ENCODE data around the gene UBL3.

UBL3 gene

GRCh38 chr13:29882076-29882475 is 31.7 kb upstream of the UBL3 start:
- H3K27ac ChIP-seq (ENCODE audit: extremely low read depth, low read depth, low read length): no peak overlapping the region
- CTCF ChIA-PET: interaction anchor here (0.7 to 1.1 kb wide), 3 partner anchors 9 to 126 kb away, joined by 3 to 4 read pairs (median 3); no protein-coding TSS in a partner anchor
- no peaks in the 10 kb centered on the region for H3K9me3 ChIP-seq (ENCODE audit: control insufficient read depth, insufficient read depth, low read depth, low read length)
- H3K4me1 ChIP-seq (ENCODE audit: control insufficient read depth, insufficient read depth, low read length): no peaks in the 10 kb centered on the region
- TF ChIP-seq GLI4 (tag by site-specific recombination; IDR thresholded peaks at IDR 0.05) (no peak), ZNF571 (tag by site-specific recombination; IDR thresholded peaks at IDR 0.05) (no peak), ZNF324 (tag by site-specific recombination; IDR thresholded peaks at IDR 0.05) (no peak), ZNF391 (tag by site-specific recombination; IDR thresholded peaks at IDR 0.05; ENCODE audit: borderline replicate concordance, low read depth) (no peak), ZNF221 (tag by site-specific recombination; IDR thresholded peaks at IDR 0.05; ENCODE audit: borderline replicate concordance) (no peak), GLIS2 (tag by site-specific recombination; IDR thresholded peaks at IDR 0.05) (no peak), SP7 (tag by site-specific recombination; IDR thresholded peaks at IDR 0.05) (no peak), ZNF585B (tag by site-specific recombination; IDR thresholded peaks at IDR 0.05) (no peak), ZNF677 (tag by site-specific recombination; IDR thresholded peaks at IDR 0.05) (no peak), ZNF292 (tag by site-specific recombination; IDR thresholded peaks at IDR 0.05; ENCODE audit: borderline replicate concordance, low read depth) (no peak), ZFP69B (tag by site-specific recombination; IDR thresholded peaks at IDR 0.05) (no peak)
- POLR2A ChIA-PET: no interaction called here
- H3K36me3 ChIP-seq (ENCODE audit: control insufficient read depth in 2 of 2, insufficient read depth in 1 of 2, low read length in 2 of 2): no peaks in the 10 kb centered on the region
- H3K4me3 ChIP-seq (ENCODE audit: low read depth, low read length): no peak overlapping the region

DNA sequence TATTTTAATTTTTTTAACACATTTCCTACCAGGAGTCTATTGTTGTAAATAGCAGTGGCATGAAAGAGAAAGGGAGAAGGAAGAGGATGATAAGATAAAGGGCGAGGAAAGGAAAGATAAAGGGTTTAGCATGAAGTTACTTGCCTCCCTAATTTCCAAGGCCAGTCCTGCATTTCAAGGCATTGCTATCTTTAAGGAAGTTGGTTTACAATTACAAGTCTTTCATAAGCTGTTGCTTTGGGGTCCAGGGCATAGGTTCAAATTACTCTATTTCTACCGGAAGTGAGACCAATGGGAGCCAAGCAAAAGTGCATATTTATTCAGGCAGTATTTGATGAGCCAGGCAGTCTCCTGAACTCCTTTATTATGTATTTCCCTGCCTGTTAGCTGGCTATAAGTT is 27.7 kb upstream of the UBL3 start:
- Histone ChIP-seq H3K4me3 (ENCODE audit: low read depth, low read length) (no peak overlapping the region), H3K27ac (ENCODE audit: extremely low read depth, low read depth, low read length) (no peak overlapping the region), H3K9me3 (ENCODE audit: control insufficient read depth, insufficient read depth, low read depth, low read length) (no peaks in the 10 kb centered on the region), H3K36me3 (ENCODE audit: control insufficient read depth in 2 of 2, insufficient read depth in 1 of 2, low read length in 2 of 2) (no peaks in the 10 kb centered on the region), H3K4me1 (ENCODE audit: control insufficient read depth, insufficient read depth, low read length) (no peaks in the 10 kb centered on the region)
- TF ChIP-seq PRDM1 (tag by site-specific recombination; IDR thresholded peaks at IDR 0.05): peak; percentile 24; the same call in 1 of the 2 replicates
- no peak for TF ChIP-seq ZNF24 (tag by site-specific recombination; IDR thresholded peaks at IDR 0.05)
- no peak for TF ChIP-seq ZNF350 (tag by site-specific recombination; IDR thresholded peaks at IDR 0.05)
- no peak for TF ChIP-seq KLF1 (tag by site-specific recombination; IDR thresholded peaks at IDR 0.05)
- no peak for TF ChIP-seq ZNF48 (tag by site-specific recombination; IDR thresholded peaks at IDR 0.05)
- no peak for TF ChIP-seq ZNF138 (tag by site-specific recombination; IDR thresholded peaks at IDR 0.05; ENCODE audit: borderline replicate concordance)
- ChIA-PET POLR2A (interaction anchor here (1.4 kb wide), 1 partner anchor 45 kb away, joined by 3 read pairs; no protein-coding TSS in a partner anchor), CTCF (no interaction called here)

DNA sequence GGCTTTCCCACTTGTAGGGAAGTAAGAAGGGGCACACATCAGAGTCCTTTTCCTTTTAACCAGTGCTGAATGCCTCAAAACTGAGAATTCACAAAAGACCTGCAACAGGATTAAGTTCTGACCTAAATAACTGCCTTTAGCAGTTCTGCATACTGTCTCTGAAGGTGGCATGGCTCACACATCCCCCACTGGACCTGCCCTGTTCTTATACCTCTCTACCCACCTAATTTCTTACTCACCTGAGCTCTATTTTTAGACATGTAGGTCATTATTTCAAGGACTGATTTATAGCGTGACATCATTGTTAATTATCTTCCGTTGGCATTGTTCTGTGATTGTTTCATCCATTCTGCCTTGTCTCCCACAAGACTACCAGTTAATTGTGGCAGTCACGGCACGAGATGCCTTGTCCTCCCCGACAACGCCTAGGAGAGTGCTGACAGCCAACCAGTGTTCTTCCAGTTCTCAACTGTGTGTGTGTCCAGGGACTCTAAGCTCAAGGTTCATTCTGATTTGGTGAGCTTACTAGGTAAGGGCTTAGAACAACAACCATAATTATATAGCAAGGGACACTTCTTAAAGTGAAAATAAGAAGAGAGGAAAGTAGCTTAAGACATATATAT is 27.1 kb upstream of the UBL3 start:
- TF ChIP-seq ZNF2 (tag by site-specific recombination; IDR thresholded peaks at IDR 0.05): no peak
- TF ChIP-seq ZNF792 (tag by site-specific recombination; IDR thresholded peaks at IDR 0.05): no peak
- TF ChIP-seq ZNF132 (tag by site-specific recombination; IDR thresholded peaks at IDR 0.05; ENCODE audit: borderline replicate concordance): no peak
- no peak for TF ChIP-seq ZNF112 (tag by site-specific recombination; IDR thresholded peaks at IDR 0.05)
- TF ChIP-seq ZNF202 (tag by site-specific recombination; IDR thresholded peaks at IDR 0.05; ENCODE audit: borderline replicate concordance): no peak
- TF ChIP-seq, protein P1, sequence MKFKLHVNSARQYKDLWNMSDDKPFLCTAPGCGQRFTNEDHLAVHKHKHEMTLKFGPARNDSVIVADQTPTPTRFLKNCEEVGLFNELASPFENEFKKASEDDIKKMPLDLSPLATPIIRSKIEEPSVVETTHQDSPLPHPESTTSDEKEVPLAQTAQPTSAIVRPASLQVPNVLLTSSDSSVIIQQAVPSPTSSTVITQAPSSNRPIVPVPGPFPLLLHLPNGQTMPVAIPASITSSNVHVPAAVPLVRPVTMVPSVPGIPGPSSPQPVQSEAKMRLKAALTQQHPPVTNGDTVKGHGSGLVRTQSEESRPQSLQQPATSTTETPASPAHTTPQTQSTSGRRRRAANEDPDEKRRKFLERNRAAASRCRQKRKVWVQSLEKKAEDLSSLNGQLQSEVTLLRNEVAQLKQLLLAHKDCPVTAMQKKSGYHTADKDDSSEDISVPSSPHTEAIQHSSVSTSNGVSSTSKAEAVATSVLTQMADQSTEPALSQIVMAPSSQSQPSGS (tag by site-specific recombination; IDR thresholded peaks at IDR 0.05; ENCODE audit: low read depth): 0 out of 2 replicates have a peak, but pooled peaks have one; percentile 28
- no peak for TF ChIP-seq KLF9 (tag by site-specific recombination; IDR thresholded peaks at IDR 0.05; ENCODE audit: low read depth)
- TF ChIP-seq ZNF624 (tag by site-specific recombination; IDR thresholded peaks at IDR 0.05): no peak
- no peak for TF ChIP-seq ZNF404 (tag by site-specific recombination; IDR thresholded peaks at IDR 0.05)
- CTCF ChIA-PET: no interaction called here
- no peaks in the 10 kb centered on the region for H3K9me3 ChIP-seq (ENCODE audit: control insufficient read depth, insufficient read depth, low read depth, low read length)
- H3K4me1 ChIP-seq (ENCODE audit: control insufficient read depth, insufficient read depth, low read length): no peaks in the 10 kb centered on the region
- no peak overlapping the region for H3K27ac ChIP-seq (ENCODE audit: extremely low read depth, low read depth, low read length)
- no peak overlapping the region for H3K4me3 ChIP-seq (ENCODE audit: low read depth, low read length)
- H3K36me3 ChIP-seq (ENCODE audit: control insufficient read depth in 2 of 2, insufficient read depth in 1 of 2, low read length in 2 of 2): no peaks in the 10 kb centered on the region
- POLR2A ChIA-PET: interaction anchor here (1.4 kb wide), 1 partner anchor 46 kb away, joined by 3 read pairs; no protein-coding TSS in a partner anchor
